GM18951 (cell line): ENCODE data around the gene RAB2B.
"Not testable (repeated sequence)": the region's sequence is repeated elsewhere in the genome, so short reads cannot be mapped to it uniquely, and the experiment has no call there.

ENCODE experiments used
- POLR2A ChIP-seq: IDR thresholded peaks from 4 replicates; pipeline ENCODE4 v1.6.1; 2011; ENCODE audit warnings: mild to moderate bottlenecking; ENCODE audit not compliant: insufficient read length, insufficient read depth; ENCODE audit errors: extremely low read depth
- in situ Hi-C: fragments of 300-500 bp; cut with MboI; formaldehyde crosslinking; loops from one replicate; pipeline ENCODE4 v1.12.0; 2022; ENCODE audit warnings: low sequenced_read_pairs, mixed read lengths, inconsistent platforms; ENCODE audit not compliant: unreplicated experiment

Gene RAB2B

GRCh38 chr14:21455592-21455911, 21.2 kb downstream of the RAB2B start:
- in situ Hi-C loops: no loop called here
- no peak for TF ChIP-seq POLR2A

GRCh38 chr14:21454843-21455544, 21.8 kb downstream of the RAB2B start:
- in situ Hi-C loops: no loop called here
- TF ChIP-seq POLR2A: no peak

GRCh38 chr14:21449899-21450216, 26.9 kb downstream of the RAB2B start:
- TF ChIP-seq POLR2A: no peak
- in situ Hi-C loops: no loop called here

- in situ Hi-C loops: not testable (repeated sequence)
Observed at GRCh38 chr14:21442657-21443056, 34.1 kb downstream of the RAB2B start.

GRCh38 chr14:21440859-21441258, 35.9 kb downstream of the RAB2B start:
- no peak for TF ChIP-seq POLR2A
- in situ Hi-C loops: no loop called here

- TF ChIP-seq POLR2A: peak; percentile 69
- in situ Hi-C loops: no loop called here
Observed at GRCh38 chr14:21437063-21437901, 39.5 kb downstream of the RAB2B start.

GRCh38 chr14:21436567-21437062, 40.1 kb downstream of the RAB2B start:
- TF ChIP-seq POLR2A: no peak
- in situ Hi-C loops: no loop called here

GRCh38 chr14:21431126-21431525, 45.6 kb downstream of the RAB2B start:
- in situ Hi-C loops: no loop called here
- TF ChIP-seq POLR2A: no peak

- in situ Hi-C loops: no loop called here
- TF ChIP-seq POLR2A: no peak
Observed at GRCh38 chr14:21428930-21429329, 47.8 kb downstream of the RAB2B start.

GRCh38 chr14:21426692-21427091, 50.1 kb downstream of the RAB2B start:
- no peak for TF ChIP-seq POLR2A

GRCh38 chr14:21419528-21419927, 57.2 kb downstream of the RAB2B start:
- in situ Hi-C loops: no loop called here
- no peak for TF ChIP-seq POLR2A

More at GRCh38 chr14:21426692-21427091, 50.1 kb downstream of the RAB2B start:
- in situ Hi-C loops: no loop called here

GRCh38 chr14:21415329-21415728, 61.4 kb downstream of the RAB2B start:
- TF ChIP-seq POLR2A: no peak
- in situ Hi-C loops: no loop called here

- in situ Hi-C loops: no loop called here
- TF ChIP-seq POLR2A: no peak
Observed at GRCh38 chr14:21414137-21414631, 62.6 kb downstream of the RAB2B start.
